Lower leg skin (tissue), 4 donors: Measurements from ENCODE around the gene PRPF38A. TPM values are rescaled to one million over a fixed set of nuclear protein-coding genes. Genes with fewer than 3 reads are reported as not detected.
A peak's percentile ranks its signal among the peaks of the same experiment; 100 is the strongest.

Experiments
- DNase-seq, 2 donors: peaks; one replicate each; pipeline ENCODE4 v3.0.0-alpha.2; 2019; ENCODE audit warnings: low spot score in 2 of 2
- H3K4me3 ChIP-seq: fragments of 200-600 bp; sonication (generic); 2 replicates; pipeline ENCODE4 v1.5.1; 2017; ENCODE audit warnings: mild to moderate bottlenecking, low read depth; ENCODE audit not compliant: poor library complexity, severe bottlenecking
- CTCF ChIP-seq, 3 donors: fragments of 450-650 bp; IDR thresholded peaks; one replicate each; pipeline ENCODE4 v1.5.1; 2016; ENCODE audit warnings: antibody characterized with exemption in 3 of 3, mild to moderate bottlenecking in 3 of 3, moderate library complexity in 2 of 3
- POLR2A ChIP-seq, 2 donors: fragments of 450-650 bp; IDR thresholded peaks; one replicate each; pipeline ENCODE4 v1.6.1; 2016 to 2017; ENCODE audit warnings: antibody characterized with exemption in 2 of 2, mild to moderate bottlenecking in 1 of 2, moderate library complexity in 1 of 2
- WGBS, 2 donors: methylation state at CpG; one replicate each; pipeline ENCODE4 v1.1.5; 2018; 5-methylcytosine and 5-hydroxymethylcytosine counted together
- intact Hi-C: fragments of 100-400 bp; cut with DNase I; formaldehyde crosslinking; loops from one replicate; pipeline ENCODE4 v1.15.0; 2023; ENCODE audit warnings: low total_unique reads
- total RNA-seq, 4 donors: library from RNA; depleted of rRNA; stranded (reverse); fragments of >200 nt; gene quantifications; one replicate each; pipeline ENCODE4 v1.1.0, GENCODE V29; 2016

The PRPF38A gene
- total RNA-seq, 4 donors from 2014 or later, result 9.1 to 12.5 (median 10.2) TPM

GRCh38 chr1:52404975-52405338, 555 bp downstream of the PRPF38A start:
- TF ChIP-seq POLR2A (IDR thresholded peaks at IDR 0.05) (no peak), CTCF (IDR thresholded peaks at IDR 0.05) (no peak)
- WGBS, 2 donors, result 2 to 4% methylated on average over 8 of the region's 8 CpGs
- no peak for DNase-seq
- peak overlapping the region; percentile 90 for H3K4me3 ChIP-seq
- intact Hi-C loops, result no loop called here

- H3K4me3 ChIP-seq, result no peak overlapping the region
- DNase-seq, result no peak
- 91 to 93% methylated on average over 10 of the region's 10 CpGs for WGBS, 2 donors
- intact Hi-C loops, result no loop called here
- no peak for TF ChIP-seq POLR2A (IDR thresholded peaks at IDR 0.05)
- no peak for TF ChIP-seq CTCF (IDR thresholded peaks at IDR 0.05)
Observed at GRCh38 chr1:52413410-52413989, 9.1 kb downstream of the PRPF38A start.

GRCh38 chr1:52414942-52415341, 10.5 kb downstream of the PRPF38A start:
- intact Hi-C loops, result no loop called here
- no peak overlapping the region for H3K4me3 ChIP-seq
- DNase-seq, result no peak
- no peak for TF ChIP-seq POLR2A (IDR thresholded peaks at IDR 0.05)
- no peak for TF ChIP-seq CTCF (IDR thresholded peaks at IDR 0.05)

GRCh38 chr1:52416811-52417210, 12.4 kb downstream of the PRPF38A start:
- TF ChIP-seq CTCF (IDR thresholded peaks at IDR 0.05), result no peak
- TF ChIP-seq POLR2A (IDR thresholded peaks at IDR 0.05), result no peak
- 73 to 82% methylated on average over 2 of the region's 2 CpGs for WGBS, 2 donors

GRCh38 chr1:52420713-52421112, 16.3 kb downstream of the PRPF38A start:
- H3K4me3 ChIP-seq, result no peak overlapping the region
- no peak for DNase-seq
- no peak for TF ChIP-seq POLR2A (IDR thresholded peaks at IDR 0.05)
- no peak for TF ChIP-seq CTCF (IDR thresholded peaks at IDR 0.05)
- WGBS, 2 donors, result 92 to 97% methylated on average over 1 of the region's 1 CpG
- intact Hi-C loops, result no loop called here

More at GRCh38 chr1:52416811-52417210, 12.4 kb downstream of the PRPF38A start:
- H3K4me3 ChIP-seq, result no peak overlapping the region
- DNase-seq, result no peak
- intact Hi-C loops, result no loop called here

GRCh38 chr1:52423055-52423454, 18.7 kb downstream of the PRPF38A start:
- no peak for TF ChIP-seq CTCF (IDR thresholded peaks at IDR 0.05)
- no peak for TF ChIP-seq POLR2A (IDR thresholded peaks at IDR 0.05)
- no peak for DNase-seq
- H3K4me3 ChIP-seq, result no peak overlapping the region
- intact Hi-C loops, result no loop called here
- WGBS, 2 donors, result 98 to 100% methylated on average over 2 of the region's 2 CpGs
